HG03575 (cell line): Measurements from ENCODE around the gene AKT2.

Experiments used
- ATAC-seq: cut with Tn5 transposase; IDR thresholded peaks from one replicate; pipeline ENCODE4 v1.9.1; 2021; ENCODE audit not compliant: unreplicated experiment, insufficient number of reproducible peaks, low FRiP score; ENCODE audit errors: extremely low read depth

Gene AKT2

DNA sequence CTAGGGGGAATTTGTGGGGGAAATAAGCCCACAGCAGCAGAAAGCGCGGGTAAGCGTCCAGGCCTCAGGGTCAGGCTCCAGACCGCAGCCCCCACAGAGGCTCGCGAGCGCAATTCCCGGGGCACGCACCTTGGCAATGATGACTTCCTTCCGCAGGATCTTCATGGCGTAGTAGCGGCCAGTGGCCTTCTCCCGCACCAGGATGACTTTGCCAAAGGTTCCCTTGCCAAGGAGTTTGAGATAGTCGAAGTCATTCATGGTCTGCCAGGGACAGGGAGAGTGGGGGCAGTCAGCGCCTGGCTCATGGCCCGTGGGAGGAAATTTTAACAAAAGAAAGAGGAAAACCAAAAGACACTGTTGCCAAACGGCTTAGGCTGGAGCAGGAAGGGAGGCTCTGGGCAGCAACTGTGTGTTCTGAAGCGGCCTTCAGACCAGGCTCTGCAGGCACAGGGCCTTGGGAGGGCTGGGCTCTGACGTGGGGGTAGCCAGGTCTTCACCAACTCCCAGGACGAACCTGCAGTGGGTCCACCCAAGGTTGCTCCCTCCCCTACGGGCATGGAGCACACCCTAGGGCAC, 43.2 kb downstream of the AKT2 start:
- no peak for ATAC-seq

DNA sequence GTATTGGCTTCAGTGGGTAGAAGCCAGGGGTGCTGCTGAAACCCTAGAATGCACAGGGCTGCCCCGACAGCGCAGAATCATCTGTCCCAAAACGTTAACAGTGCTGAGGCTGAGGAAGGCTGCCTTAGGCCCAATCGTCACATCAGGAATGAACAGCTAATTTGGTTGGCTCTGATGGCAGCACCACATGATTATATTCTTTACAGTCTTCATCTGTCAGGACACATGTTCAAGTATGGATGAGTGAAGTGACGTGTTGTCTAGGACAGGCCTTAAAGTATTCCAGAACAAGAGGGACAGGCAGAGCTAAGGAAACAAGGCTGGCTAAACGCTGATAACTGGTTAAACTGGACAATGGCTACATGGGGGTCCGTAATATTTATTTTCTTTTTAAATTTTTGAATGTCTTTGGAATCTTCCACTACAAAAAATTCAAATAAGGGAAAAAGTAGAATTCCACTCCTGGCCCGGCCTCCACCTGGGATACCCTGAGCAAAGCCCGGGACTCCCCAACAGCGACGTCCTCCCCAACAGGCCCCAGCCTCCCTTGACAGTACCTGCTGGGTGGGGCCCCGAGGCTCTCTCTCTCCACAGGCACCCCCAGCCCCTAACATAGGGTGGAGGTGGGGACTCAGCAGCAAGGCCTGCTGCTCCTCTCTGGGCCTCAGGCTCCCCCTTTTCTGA, 43.9 kb downstream of the AKT2 start:
- ATAC-seq: no peak

DNA sequence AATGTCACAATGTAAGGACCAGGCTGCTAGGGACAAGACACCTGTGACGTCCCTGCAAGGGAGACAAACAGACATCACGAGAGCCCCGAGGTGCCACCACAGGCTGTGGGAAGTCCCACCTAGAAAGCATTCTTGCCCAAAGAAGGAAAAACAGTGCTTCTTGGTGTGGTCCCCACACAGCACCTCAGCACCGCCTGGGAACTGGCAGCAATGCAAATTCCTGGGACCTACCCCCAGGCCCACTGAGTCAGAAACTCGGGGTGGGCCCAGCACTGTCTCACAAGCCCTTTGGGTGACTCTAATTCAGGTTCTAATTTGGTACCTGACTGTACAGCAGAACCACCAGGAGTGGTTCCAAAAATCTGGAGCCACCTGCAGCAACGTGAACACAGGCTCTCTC, 44.8 kb downstream of the AKT2 start:
- no peak for ATAC-seq

DNA sequence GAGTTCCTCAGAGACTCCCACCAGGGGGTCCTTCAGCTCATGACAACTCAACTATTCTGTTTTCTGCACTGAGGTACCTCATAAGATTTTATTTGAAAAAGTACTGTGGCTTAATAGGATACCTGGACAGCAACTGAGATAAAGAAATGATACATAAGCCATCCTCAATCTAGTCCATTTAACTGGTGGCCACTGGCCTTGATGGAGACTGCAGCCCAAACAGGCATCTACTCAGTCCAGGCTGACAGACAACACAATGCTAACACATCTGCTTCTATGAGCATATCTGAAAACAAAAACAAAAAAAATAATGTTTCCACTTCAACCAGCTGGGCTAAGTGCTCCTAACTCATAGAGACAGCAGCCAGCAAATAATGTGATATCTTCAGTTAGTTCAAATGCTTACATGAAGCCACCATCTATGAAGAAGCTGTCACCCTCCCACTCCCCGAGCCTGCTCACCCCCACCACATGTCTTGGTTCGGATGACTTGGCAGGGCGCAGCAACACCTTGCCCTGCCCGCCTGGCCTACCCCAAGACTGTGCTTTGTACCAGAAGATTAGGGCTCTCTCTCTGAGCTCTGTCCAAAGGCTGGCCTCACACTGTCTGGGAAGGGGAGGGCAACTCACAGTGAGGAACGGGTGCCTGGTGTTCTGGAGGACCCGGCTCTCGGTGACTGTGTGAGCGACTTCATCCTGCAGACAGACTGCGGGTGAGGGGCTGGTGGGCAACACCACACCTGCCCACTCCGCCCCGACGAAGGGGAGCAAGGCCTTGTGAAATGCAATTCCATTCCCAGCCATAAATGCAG, 45.5 kb downstream of the AKT2 start:
- no peak for ATAC-seq

DNA sequence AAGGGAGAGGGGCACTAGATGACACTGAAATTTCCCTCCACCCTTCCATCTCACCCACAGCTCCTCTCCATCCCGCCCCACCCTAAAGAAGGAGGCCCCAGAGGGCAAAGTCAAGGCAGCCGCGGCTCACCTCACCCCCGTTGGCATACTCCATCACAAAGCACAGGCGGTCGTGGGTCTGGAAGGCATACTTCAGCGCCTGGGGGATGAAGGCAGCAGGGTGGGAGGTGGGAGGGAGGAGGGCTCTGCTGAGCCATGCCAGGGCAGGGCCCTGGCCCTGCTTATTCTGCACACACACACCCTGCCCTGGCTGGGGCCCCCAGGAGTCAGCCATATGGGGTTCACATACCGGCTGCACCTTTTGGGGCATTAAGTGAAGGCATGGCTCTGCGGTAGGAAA, 46.4 kb downstream of the AKT2 start:
- no peak for ATAC-seq

DNA sequence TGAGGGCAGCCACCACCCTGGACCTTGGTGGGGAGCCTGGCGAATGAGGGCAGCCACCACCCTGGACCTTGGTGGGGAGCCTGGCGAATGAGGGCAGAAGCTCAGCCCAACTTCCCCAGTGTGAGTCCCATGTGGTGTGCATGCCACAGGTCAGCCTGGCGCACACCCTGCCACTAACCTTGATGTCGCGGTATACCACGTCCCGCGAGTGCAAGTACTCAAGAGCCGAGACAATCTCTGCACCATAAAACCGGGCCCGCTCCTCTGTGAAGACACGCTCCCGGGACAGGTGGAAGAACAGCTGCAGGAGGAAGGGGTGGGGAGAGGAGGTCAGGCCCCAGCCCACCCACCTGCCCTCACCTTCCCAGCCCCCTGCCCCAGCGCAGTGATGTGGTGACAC, 47.4 kb downstream of the AKT2 start:
- no peak for ATAC-seq

DNA sequence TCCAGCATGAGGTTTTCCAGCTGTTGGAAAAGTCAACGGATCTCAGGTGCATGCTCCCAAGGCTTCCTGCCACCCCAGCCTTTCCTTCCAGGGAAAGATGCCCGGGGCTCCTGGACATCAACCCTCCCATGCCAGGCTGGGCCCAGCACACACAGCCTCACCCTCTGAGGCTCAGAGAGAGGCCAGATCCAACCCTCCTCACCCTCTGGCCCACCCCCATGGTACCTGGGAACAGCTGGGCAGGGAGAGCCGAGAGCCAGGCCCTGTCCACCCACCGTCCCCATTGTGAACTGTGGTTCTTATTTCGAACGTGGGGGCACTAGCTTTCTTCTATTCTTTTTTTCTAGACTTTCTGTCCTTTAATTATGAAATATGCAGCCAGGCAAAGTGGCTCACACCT, 48.8 kb downstream of the AKT2 start:
- no peak for ATAC-seq

DNA sequence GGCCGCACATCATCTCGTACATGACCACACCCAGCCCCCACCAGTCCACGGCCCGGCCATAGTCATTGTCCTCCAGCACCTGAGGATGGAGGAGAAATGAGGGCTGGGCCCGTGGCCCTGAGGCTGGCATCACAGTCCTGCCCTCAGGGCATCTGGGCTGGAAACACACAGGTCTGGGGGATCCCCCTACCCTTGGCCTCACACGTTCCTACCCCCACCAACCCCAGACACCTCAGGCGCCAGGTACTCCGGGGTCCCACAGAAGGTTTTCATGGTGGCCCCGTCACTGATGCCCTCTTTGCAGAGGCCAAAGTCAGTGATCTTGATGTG, 49.2 kb downstream of the AKT2 start:
- ATAC-seq: no peak

DNA sequence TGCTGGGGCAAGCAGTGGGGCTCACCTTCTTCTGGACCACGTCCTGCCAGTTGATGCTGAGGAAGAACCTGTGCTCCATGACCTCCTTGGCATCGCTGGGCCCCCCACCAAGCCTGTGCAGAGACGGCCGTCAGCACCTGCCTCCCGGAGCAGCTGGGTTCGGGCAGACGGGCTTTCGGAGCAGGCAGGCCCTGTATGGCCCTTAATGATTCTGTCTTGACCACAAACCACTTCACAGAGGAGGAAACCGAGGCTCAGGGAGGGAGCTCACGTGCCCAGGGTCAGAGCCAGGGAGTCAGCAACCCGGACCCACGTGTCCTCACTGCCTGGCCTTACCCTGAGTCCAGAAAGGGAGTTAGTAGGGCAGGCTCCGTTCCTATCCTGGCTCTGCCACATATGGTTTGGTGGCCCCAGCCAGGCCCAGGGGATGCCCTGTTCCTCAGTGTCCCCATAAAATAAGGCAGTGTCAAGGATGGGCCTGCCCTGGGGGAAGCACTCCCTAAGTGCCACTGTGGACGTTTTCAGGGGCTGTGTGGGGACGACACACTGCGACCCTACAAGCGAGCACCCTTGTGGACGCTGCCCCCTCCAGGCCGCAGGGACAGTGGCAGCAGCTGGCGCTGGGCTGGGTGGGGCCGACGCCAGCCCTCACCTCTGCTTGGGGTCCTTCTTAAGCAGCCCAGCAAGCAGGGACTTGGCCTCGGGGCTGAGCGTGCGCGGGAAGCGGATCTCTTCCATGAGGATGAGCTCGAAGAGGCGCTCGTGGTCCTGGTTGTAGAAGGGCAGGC, 49.7 kb downstream of the AKT2 start:
- no peak for ATAC-seq

DNA sequence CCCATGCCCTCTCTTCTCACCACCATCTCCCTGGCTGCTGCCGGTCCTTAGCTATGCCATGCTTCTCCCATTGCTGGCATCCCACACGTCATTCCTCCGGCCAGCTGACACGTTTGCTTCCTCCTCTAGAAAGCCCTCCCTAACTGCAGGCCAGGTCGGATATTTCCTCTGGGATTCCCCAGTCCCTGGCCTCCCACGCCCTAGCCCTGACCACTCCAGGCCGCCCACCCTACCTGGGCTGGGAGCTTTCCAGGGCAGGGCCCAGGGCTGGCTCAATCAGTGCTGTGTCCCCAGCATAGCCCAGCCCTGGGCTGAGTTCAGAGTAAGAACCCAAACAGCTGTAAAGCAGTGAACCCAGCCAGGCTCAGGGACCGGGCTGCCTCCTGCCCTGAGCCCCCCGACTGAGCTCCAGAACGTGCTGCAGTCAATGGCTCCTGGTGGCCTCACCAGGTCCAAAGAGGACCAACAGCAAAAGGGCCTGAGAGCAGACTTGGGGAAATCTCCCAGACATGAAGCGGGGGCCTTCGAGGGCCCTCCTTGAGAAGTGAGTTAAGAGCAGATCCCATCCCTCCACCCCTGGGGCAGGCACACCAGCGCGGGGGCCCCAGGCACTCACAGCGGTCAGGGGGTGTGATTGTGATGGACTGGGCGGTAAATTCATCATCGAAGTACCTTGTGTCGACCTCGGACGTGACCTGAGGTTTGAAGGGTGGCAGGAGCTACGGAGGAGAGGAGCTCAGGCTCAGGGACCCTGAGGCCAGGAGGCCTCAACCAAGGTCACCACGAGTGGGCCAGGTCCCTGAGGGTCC, 50.5 kb downstream of the AKT2 start:
- ATAC-seq: no peak

DNA sequence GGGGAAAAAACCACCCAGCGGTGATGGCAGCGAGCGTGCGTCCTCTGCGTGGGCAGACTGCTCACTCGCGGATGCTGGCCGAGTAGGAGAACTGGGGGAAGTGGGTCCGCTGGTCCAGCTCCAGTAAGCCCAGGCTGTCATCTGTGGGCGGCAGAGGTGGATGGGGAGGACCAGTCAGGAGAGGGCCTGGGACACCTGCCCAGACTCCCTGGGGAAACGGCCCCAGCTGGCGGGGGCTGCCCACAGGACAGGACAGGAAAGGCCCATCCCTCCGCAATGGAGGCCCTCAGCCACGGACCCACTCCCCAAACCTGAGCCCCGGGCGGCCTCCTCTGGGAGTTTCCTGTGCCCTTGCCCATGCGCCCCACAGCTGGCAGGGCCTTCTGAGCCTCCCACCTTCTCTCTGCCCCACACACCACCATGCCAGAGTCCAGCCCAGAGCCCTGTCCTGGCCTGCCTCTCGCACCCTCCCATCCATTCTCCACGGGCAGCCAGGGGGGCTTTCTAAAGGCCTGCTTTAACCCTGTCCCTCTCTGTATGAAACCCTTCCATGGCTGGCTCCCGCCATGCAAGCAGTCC, 51.2 kb downstream of the AKT2 start:
- no peak for ATAC-seq

DNA sequence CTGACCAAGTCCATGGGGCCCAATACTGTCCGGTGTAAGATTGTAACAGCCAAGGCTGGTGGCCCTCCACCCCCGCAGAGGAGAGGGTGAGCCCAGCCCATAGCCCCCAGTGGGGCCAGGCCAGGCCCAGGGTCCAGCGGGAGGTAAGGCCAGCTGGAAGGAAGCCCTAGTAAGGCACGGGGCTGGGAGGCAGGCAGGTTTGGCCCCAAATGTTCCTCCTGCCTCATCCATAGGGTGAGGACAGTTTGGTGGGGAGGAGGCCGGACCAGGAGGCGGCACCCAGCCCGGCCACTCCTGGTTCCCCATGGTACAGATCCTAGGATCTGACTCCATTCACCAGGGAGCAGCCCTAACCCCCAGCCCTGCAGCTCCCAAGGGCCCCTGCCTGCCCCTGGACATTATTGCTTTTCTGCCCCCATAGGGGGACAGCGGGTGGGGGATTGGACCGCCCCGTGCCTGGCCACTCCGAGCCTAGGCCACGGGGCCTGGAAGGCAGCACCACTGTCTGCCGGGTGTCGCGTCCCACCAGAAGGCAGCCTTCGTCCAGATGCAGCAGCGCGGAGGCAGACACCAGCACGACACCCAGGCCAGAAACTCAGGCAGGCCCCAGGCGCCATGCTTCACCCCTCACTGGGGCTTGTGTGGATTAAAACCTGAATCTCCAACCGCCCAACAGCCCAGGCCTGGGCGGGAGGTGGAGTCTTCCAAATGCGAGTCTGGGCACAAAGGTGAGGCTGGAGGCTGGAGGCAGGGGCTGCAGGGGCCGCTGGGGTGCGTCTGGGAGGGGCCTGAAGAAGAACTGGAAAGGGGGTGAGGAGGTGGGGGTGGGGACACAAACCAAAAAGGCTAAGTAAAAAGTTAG, 52.0 kb downstream of the AKT2 start:
- no peak for ATAC-seq

DNA sequence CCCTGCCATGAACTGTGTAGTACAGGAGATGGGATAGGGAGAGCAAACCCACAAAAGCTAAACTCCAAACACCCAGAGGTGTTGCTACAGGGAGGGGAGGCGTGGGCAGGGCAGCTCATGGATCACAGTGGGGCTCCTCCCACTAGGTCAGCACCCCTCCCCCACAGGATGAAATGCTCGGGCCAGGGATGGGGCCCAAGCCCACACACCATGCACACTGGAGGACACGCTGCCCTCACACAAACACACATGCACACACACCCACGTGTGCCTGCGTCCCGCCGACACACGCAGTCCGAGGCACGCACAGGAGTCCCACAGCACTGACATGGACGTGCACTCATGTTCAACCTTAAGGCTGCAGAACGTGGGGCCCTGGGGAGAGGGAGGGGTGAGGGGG, 52.7 kb downstream of the AKT2 start:
- ATAC-seq: no peak

DNA sequence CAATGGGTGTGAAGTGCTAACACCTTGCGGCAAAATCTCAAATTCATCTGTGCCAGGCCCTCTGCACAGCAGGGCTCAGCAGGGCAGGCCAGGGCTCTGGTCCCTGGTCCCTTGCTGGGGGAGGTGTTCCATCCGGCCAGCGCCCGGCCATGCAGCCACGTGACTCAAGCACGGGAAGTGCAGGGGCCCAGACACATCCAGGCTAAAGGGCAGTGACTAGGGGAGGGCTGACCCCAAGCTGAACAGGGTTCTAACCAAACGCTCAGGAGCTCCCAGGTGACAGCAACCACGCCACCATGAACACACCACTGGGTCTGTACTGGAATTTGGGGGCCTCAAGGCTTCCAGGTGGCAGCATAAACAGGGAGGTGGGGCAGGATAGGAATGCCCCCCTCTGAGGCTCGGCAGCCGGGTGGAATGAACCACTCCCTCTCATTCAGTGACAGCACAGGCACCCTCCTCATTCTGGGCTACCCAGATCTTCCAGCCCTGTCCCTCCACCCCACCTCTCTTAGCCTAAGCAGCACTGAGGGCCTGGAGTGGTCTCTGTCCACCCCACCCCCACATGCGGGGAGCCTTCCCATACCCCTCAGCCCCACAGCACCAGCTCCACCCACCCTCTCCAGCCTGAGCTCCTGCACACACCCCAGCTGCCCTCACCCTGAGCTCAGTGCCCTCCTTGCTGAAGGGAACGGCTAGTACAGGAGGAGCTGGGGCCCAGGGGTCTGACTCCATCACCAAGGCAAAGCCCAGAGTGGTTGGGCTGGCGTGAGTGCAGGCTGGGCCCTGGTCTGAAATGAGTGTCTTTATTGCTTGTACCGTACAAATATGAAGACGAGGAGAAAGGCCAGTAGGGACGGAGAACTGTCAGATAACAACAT, 53.4 kb downstream of the AKT2 start:
- ATAC-seq: no peak

DNA sequence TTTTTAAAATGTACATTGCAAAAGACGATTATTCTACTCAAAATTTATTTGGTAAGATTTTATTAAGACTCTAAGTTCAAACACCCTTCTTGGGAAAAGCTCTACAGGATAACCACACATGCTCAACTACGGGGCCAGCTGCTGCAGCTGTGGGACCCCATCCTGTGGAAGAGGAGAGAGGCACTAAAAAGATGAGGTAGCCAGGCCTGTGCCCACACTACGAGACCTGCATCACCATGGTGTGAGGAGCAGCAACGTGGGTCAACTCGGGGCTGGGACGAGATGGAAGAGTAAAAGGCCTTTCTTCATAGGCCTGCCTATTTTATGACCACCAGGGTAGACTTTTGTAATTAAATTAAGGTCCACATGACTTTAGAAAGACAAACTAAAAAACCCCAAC, 54.1 kb downstream of the AKT2 start:
- ATAC-seq: no peak

DNA sequence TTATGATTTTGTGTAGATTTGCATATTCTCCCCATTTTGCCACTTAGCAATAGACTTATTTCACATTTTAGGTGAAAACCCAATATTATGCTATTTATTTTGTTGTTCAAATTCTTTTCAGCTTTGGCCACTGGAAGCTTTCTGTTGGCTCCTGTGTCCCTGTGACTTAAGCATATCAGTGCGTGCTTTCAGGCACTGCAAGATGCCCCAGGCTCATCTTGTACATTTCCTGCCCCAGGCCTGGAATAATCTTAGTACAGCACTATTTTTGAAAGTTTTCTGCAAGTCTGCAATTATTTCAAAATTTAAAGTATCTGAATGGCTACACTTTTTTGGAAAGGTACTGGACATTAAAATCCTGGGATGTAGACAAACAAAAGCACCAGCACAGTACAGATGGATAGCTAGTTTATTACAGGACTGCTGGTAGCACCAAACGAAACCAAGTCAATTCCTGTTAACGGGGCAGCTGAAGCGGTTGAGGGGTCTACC, 55.2 kb downstream of the AKT2 start:
- no peak for ATAC-seq

DNA sequence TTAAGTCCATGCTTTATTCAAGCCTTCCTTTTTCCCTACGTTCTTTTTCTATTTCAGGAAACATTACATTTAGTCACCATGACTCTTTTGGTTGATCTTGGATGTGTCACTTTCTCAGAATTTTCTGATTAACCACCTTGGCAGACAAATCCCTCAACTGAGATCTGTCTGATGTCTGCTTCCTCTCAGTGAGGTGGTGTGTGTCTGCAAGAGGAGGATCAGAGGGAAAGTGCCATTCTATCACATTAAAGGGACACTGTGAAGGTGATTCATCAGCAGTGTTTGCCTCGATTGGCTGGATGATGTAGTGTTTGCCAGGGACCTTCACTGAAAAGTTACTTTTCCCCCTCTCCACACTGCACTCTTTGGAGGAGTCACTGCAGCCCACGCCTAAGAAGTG, 55.7 kb downstream of the AKT2 start:
- no peak for ATAC-seq
